ENCODE results near the gene HOXB8.

HOXB8 gene

GRCh38 chr17:48610282-48611211 lies 4.5 kb downstream of the HOXB8 start, which contains the start of gene HOXB7:
Gene HOXB7 (minus strand): TSS chr17:48611017. CDS start chr17:48610918, 99 bp downstream.
- DNase-seq (ENCODE audit: low read depth) = no peak

GRCh38 chr17:48609759-48610281 lies 5.3 kb downstream of the HOXB8 start:
- no peak for DNase-seq (ENCODE audit: low read depth)

GRCh38 chr17:48609033-48609432 lies 6.1 kb downstream of the HOXB8 start:
- DNase-seq (ENCODE audit: low read depth) = no peak

- DNase-seq (ENCODE audit: low read depth) = no peak
Observed at GRCh38 chr17:48608494-48608834, 6.6 kb downstream of the HOXB8 start.

GRCh38 chr17:48606892-48607614 lies 8.0 kb downstream of the HOXB8 start:
- no peak for DNase-seq (ENCODE audit: low read depth)

- DNase-seq (ENCODE audit: low read depth) = no peak
Observed at GRCh38 chr17:48605991-48606891, 8.9 kb downstream of the HOXB8 start.

GRCh38 chr17:48605409-48605919 lies 9.6 kb downstream of the HOXB8 start:
- DNase-seq (ENCODE audit: low read depth) = no peak

GRCh38 chr17:48604770-48605329 lies 10.2 kb downstream of the HOXB8 start, which contains the start of gene HOXB6:
Gene HOXB6 (minus strand): TSS chr17:48604986. CDS start chr17:48598150, 6,836 bp downstream.
- no peak for DNase-seq (ENCODE audit: low read depth)

GRCh38 chr17:48603959-48604769 lies 10.9 kb downstream of the HOXB8 start:
- DNase-seq (ENCODE audit: low read depth) = no peak

- DNase-seq (ENCODE audit: low read depth) = no peak
Observed at GRCh38 chr17:48601539-48602425, 13.3 kb downstream of the HOXB8 start.

- no peak for DNase-seq (ENCODE audit: low read depth)
Observed at GRCh38 chr17:48601207-48601538, 13.9 kb downstream of the HOXB8 start.

GRCh38 chr17:48600244-48601098 lies 14.6 kb downstream of the HOXB8 start:
- no peak for DNase-seq (ENCODE audit: low read depth)

- DNase-seq (ENCODE audit: low read depth) = no peak
Observed at GRCh38 chr17:48599354-48599753, 15.7 kb downstream of the HOXB8 start.

GRCh38 chr17:48598736-48599135 lies 16.4 kb downstream of the HOXB8 start:
- DNase-seq (ENCODE audit: low read depth) = no peak

- DNase-seq (ENCODE audit: low read depth) = no peak
Observed at GRCh38 chr17:48597778-48598631, 17.1 kb downstream of the HOXB8 start.

GRCh38 chr17:48597528-48597777 lies 17.6 kb downstream of the HOXB8 start:
- DNase-seq (ENCODE audit: low read depth) = no peak

- DNase-seq (ENCODE audit: low read depth) = no peak
Observed at GRCh38 chr17:48596735-48597527, 18.2 kb downstream of the HOXB8 start.
